Caco-2 (cell line): ENCODE measurements around the gene ADARB2. TPM values are rescaled to one million over a fixed set of nuclear protein-coding genes. Genes with fewer than 3 reads are reported as not detected.

Experiments used
- BruUV-seq: library from RNA; stranded (reverse); fragments of 400-500 nt; replicated peaks from 2 replicates; lab custom pipeline; 2021; lab: Mats Ljungman, UMichigan
- CTCF ChIA-PET: fragments of 300-600 bp; sonication (Branson Sonifier 250); formaldehyde crosslinking; loops from one replicate; lab custom pipeline; 2022; ENCODE audit warnings: antibody characterized with exemption; lab: Charles Lee
- POLR2A ChIA-PET: fragments of 300-600 bp; sonication (Branson Sonifier 250); formaldehyde crosslinking; loops from one replicate; lab custom pipeline; 2022; ENCODE audit warnings: antibody characterized with exemption; lab: Charles Lee
- DNase-seq, 2 experiments: peaks; one replicate each; pipeline versions ENCODE4 v3.0.0 to v3.0.0-alpha.2; 2020 to 2022
- H3K27me3 ChIP-seq: replicated peaks from 2 replicates; pipeline ENCODE4 v1.6.0; 2011; ENCODE audit warnings: low read length; ENCODE audit not compliant: control insufficient read depth, insufficient read depth
- H3K36me3 ChIP-seq: 2 replicates; pipeline ENCODE4 v1.5.1; 2011; ENCODE audit warnings: low read length; ENCODE audit not compliant: control insufficient read depth, insufficient read depth
- H3K4me1 ChIP-seq: fragments of 250-450 bp; sonication (Bioruptor Pico); 2 replicates; pipeline ENCODE4 v1.5.1; 2020; ENCODE audit warnings: mild to moderate bottlenecking
- H3K4me3 ChIP-seq: 2 replicates; pipeline ENCODE4 v1.5.1; 2011; ENCODE audit warnings: low read depth, mild to moderate bottlenecking, control low read depth, low read length
- H3K9me3 ChIP-seq: fragments of 250-450 bp; sonication (Bioruptor Pico); 2 replicates; pipeline ENCODE4 v1.5.1; 2020; ENCODE audit warnings: mild to moderate bottlenecking, moderate library complexity
- H3K27ac Mint-ChIP-seq: one replicate; pipeline ENCODE4 v1.8.0; 2022; ENCODE audit warnings: mixed read lengths; ENCODE audit not compliant: unreplicated experiment
- H3K27me3 Mint-ChIP-seq: one replicate; pipeline ENCODE4 v1.8.0; 2022; ENCODE audit warnings: mixed read lengths; ENCODE audit not compliant: insufficient read depth, unreplicated experiment
- H3K36me3 Mint-ChIP-seq: one replicate; pipeline ENCODE4 v1.8.0; 2022; ENCODE audit warnings: mild to moderate bottlenecking, mixed read lengths; ENCODE audit not compliant: insufficient read depth, unreplicated experiment
- H3K4me1 Mint-ChIP-seq: one replicate; pipeline ENCODE4 v1.8.0; 2022; ENCODE audit warnings: low read depth, mixed read lengths; ENCODE audit not compliant: unreplicated experiment
- H3K4me3 Mint-ChIP-seq: one replicate; pipeline ENCODE4 v1.8.0; 2022; ENCODE audit warnings: mild to moderate bottlenecking, moderate library complexity, mixed read lengths; ENCODE audit not compliant: unreplicated experiment
- H3K9me3 Mint-ChIP-seq: one replicate; pipeline ENCODE4 v1.8.0; 2022; ENCODE audit warnings: mixed read lengths; ENCODE audit not compliant: unreplicated experiment
- CTCF ChIP-seq, 2 experiments: fragments of 200-600 bp in 1 of 2; IDR thresholded peaks; 1 replicate in 1 of 2; 2 replicates in 1 of 2; pipeline versions ENCODE4 v1.5.1 to v1.8.0; 2011 to 2022; ENCODE audit warnings: antibody characterized with exemption in 1 of 2, control low read depth in 1 of 2, inconsistent platforms in 1 of 2, low read depth in 1 of 2, low read length in 1 of 2, mild to moderate bottlenecking in 1 of 2, moderate library complexity in 1 of 2; ENCODE audit not compliant: insufficient read depth in 1 of 2, severe bottlenecking in 1 of 2, unreplicated experiment in 1 of 2
- intact Hi-C: fragments of 100-400 bp; cut with micrococcal nuclease; formaldehyde crosslinking; loops from one replicate; pipeline ENCODE4 v1.10.0; 2022; ENCODE audit not compliant: unreplicated experiment
- total RNA-seq: library from RNA; stranded (reverse); gene quantifications from 2 replicates; pipeline ENCODE4 v1.2.3, GENCODE V29; 2022

ADARB2 gene
- total RNA-seq, 1 experiment from 2014 or later: 0.27 TPM

GRCh38 chr10:1297566-1298301, 439.6 kb downstream of the ADARB2 start:
- no peaks in the 10 kb centered on the region for H3K4me1 ChIP-seq
- no peaks in the 10 kb centered on the region for H3K36me3 ChIP-seq
- DNase-seq: peak in 1 of 2 experiments; percentile 37
- Mint-ChIP-seq H3K27ac (no peak overlapping the region), H3K36me3 (no peaks in the 10 kb centered on the region), H3K4me1 (no peaks in the 10 kb centered on the region), H3K9me3 (no peaks in the 10 kb centered on the region), H3K4me3 (no peak overlapping the region), H3K27me3 (peaks cover 21% of the 10 kb centered on the region)
- H3K9me3 ChIP-seq: no peaks in the 10 kb centered on the region
- no TSS peak for BruUV-seq
- no peaks in the 10 kb centered on the region; the same call in none of the 2 replicates for H3K27me3 ChIP-seq
- H3K4me3 ChIP-seq: no peak overlapping the region
- TF ChIP-seq CTCF (IDR thresholded peaks at IDR 0.05; ENCODE audit: insufficient read depth in 1 of 2, low read depth in 1 of 2, low read length in 1 of 2, severe bottlenecking in 1 of 2, unreplicated experiment in 1 of 2): peak; percentile 20 to 47
- CTCF ChIA-PET: interaction anchor here (1.2 to 1.4 kb wide), 2 partner anchors 11 to 71 kb away, joined by 3 read pairs; no protein-coding TSS in a partner anchor
- POLR2A ChIA-PET: no interaction called here
- intact Hi-C loops: no loop called here

- Histone ChIP-seq H3K4me3 (no peak overlapping the region), H3K27me3 (no peaks in the 10 kb centered on the region; the same call in none of the 2 replicates), H3K9me3 (no peaks in the 10 kb centered on the region), H3K4me1 (no peaks in the 10 kb centered on the region), H3K36me3 (no peaks in the 10 kb centered on the region)
- no peak for DNase-seq
- no peaks in the 10 kb centered on the region for H3K4me1 Mint-ChIP-seq
- no peaks in the 10 kb centered on the region for H3K36me3 Mint-ChIP-seq
- POLR2A ChIA-PET: no interaction called here
- no peak for TF ChIP-seq CTCF (IDR thresholded peaks at IDR 0.05; ENCODE audit: insufficient read depth in 1 of 2, low read depth in 1 of 2, low read length in 1 of 2, severe bottlenecking in 1 of 2, unreplicated experiment in 1 of 2)
- no peak overlapping the region for H3K27ac Mint-ChIP-seq
- intact Hi-C loops: no loop called here
- H3K4me3 Mint-ChIP-seq: no peak overlapping the region
- no TSS peak for BruUV-seq
- CTCF ChIA-PET: no interaction called here
- H3K27me3 Mint-ChIP-seq: peaks cover 26% of the 10 kb centered on the region
- H3K9me3 Mint-ChIP-seq: no peaks in the 10 kb centered on the region
Observed at GRCh38 chr10:1295756-1296480, 441.4 kb downstream of the ADARB2 start.

- peaks cover 20% of the 10 kb centered on the region for H3K27me3 Mint-ChIP-seq
Observed at GRCh38 chr10:1294748-1295147, 442.6 kb downstream of the ADARB2 start.

More at GRCh38 chr10:1294748-1295147, 442.6 kb downstream of the ADARB2 start:
- Histone ChIP-seq H3K36me3 (no peaks in the 10 kb centered on the region), H3K4me3 (no peak overlapping the region), H3K27me3 (no peaks in the 10 kb centered on the region; the same call in none of the 2 replicates), H3K9me3 (no peaks in the 10 kb centered on the region), H3K4me1 (no peaks in the 10 kb centered on the region)
- H3K36me3 Mint-ChIP-seq: no peaks in the 10 kb centered on the region
- CTCF ChIA-PET: interaction anchor here (1.3 kb wide), 1 partner anchor 184 kb away, joined by 5 read pairs; no protein-coding TSS in a partner anchor
- no peak for TF ChIP-seq CTCF (IDR thresholded peaks at IDR 0.05; ENCODE audit: insufficient read depth in 1 of 2, low read depth in 1 of 2, low read length in 1 of 2, severe bottlenecking in 1 of 2, unreplicated experiment in 1 of 2)
- POLR2A ChIA-PET: no interaction called here
- no peak for DNase-seq
- no peaks in the 10 kb centered on the region for H3K9me3 Mint-ChIP-seq
- intact Hi-C loops: loop anchor here (5.0 kb wide), 1 partner anchor 112 kb away; no protein-coding TSS in a partner anchor
- no TSS peak for BruUV-seq
- H3K27ac Mint-ChIP-seq: no peak overlapping the region
- H3K4me1 Mint-ChIP-seq: no peaks in the 10 kb centered on the region
- H3K4me3 Mint-ChIP-seq: no peak overlapping the region
